ENCODE data around the gene FYB1. TPM values are rescaled to one million over a fixed set of nuclear protein-coding genes. Genes with fewer than 3 reads are reported as not detected.

Gene FYB1
- total RNA-seq, 1 experiment from 2014 or later, result 0.42 TPM

DNA sequence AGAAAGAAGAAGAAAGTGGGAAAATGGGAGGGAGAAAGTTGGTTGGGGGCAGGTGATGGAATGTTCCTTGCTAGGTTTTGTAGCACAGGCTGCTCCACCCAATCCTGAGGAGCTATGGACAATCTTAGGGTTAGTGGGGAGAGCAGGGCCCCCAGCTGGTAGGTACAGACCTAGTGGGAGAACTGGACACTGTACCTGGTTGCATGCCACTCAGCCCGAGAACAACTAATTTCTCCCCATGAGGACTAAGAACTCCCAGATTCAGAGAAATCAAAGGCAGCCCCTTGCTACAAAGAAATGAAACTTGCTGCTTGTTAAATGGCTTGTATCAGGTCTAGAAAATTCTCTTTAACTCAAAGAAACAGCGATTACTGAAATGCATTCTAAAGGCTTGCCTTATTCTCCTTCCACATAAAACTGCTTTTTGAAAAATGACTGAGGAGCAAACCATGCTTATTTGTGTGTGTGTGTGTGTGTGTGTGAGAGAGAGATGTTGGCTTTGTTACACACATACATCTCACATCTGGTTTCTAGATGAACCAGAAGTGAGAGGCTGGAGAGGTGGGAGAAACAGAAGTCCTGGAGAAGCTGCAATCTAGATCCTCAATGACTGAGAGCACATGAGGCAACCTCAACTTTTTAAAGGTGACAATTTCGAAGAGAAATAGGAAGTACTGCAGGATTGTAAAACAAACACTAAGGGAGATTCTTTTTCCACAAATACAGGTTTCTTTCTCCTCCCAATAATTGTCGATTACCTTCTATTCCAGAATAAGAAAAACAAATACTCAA is 28.9 kb downstream of the FYB1 start:
- BruUV-seq (replicated peaks), result no TSS peak
- TF ChIP-seq JUND (IDR thresholded peaks at IDR 0.05) (no peak), SRF (IDR thresholded peaks at IDR 0.05; ENCODE audit: low read depth) (no peak), ZFX (IDR thresholded peaks at IDR 0.05) (no peak), ZBTB33 (IDR thresholded peaks at IDR 0.05; ENCODE audit: extremely low read depth, insufficient replicate concordance, low read length) (no peak)
- ChIA-PET RAD21 (ENCODE audit: low non-redundant PET in 1 of 2, low total read pairs in 2 of 2, uncharacterized antibody in 2 of 2, unreplicated experiment in 2 of 2) (no interaction called here), POLR2A (no interaction called here), CTCF (interaction anchor here (0.6 kb wide), 1 partner anchor 11 kb away, joined by 4 read pairs; no protein-coding TSS in a partner anchor)
- Histone ChIP-seq H3K9me3 (ENCODE audit: control insufficient read depth in 1 of 2, insufficient read depth in 1 of 2, low read depth in 1 of 2, low read length in 2 of 2) (no peaks in the 10 kb centered on the region), H3K4me1 (ENCODE audit: control insufficient read depth in 1 of 2, insufficient read depth in 2 of 2, low read length in 2 of 2) (no peaks in the 10 kb centered on the region), H3K27me3 (ENCODE audit: insufficient read depth, low read length) (no peaks in the 10 kb centered on the region), H3K36me3 (ENCODE audit: control insufficient read depth in 1 of 2, insufficient read depth in 2 of 2, low read length in 2 of 2) (no peaks in the 10 kb centered on the region), H4K20me1 (ENCODE audit: insufficient read depth) (no peaks in the 10 kb centered on the region), H3K79me2 (ENCODE audit: insufficient read depth, low read length) (no peaks in the 10 kb centered on the region), H3K9me2 (ENCODE audit: insufficient read depth) (no peaks in the 10 kb centered on the region), H3K4me3 (replicated peaks in 1 of 2; ENCODE audit: low read depth in 1 of 2, low read length in 2 of 2) (no peak overlapping the region), H3K27ac (ENCODE audit: low read depth, low read length) (no peak overlapping the region), H3K9ac (ENCODE audit: low read length) (no peak overlapping the region), H2AFZ (ENCODE audit: low read depth, low read length, poor library complexity, severe bottlenecking) (no peak overlapping the region), H3K4me2 (ENCODE audit: low read length) (no peak overlapping the region)
- ATAC-seq (no peak; the same call in 1 of the 2 replicates), DNase-seq (ENCODE audit: low read depth, low spot score) (no peak)
- intact Hi-C loops (cut with micrococcal nuclease), result no loop called here

DNA sequence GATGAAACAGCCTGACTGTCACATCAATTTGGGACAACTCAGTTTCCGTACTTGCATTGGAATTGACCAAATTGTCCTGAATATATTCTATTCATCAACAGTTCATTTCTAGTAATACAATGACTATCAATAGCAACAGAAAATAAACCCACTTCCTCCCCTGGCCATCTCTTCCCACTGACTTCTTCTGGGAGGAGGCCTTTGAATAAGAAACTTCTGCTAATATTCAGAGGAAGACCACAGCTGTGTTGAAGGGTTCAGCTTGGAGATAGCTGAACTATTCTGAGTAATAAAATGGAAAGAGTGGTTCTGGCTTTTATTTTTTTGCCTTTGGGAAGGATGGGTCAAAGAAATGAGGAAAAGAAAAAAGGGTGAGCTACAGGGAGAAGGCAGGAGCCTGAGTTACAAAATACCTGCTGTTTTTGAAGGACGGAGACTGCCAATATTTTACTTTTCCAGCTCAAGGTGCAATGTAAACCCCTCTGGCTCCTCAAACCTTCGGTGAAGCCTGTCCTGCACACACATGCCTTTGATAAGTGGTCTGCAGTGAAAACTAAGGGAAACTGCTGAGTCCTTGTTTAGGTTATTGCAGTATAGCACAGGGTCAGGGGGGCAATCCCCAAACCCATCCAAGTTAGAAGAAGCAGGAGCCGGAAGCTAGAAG is 29.9 kb downstream of the FYB1 start:
- Histone ChIP-seq H3K27ac (ENCODE audit: low read depth, low read length) (no peak overlapping the region), H3K36me3 (ENCODE audit: control insufficient read depth in 1 of 2, insufficient read depth in 2 of 2, low read length in 2 of 2) (no peaks in the 10 kb centered on the region), H3K4me1 (ENCODE audit: control insufficient read depth in 1 of 2, insufficient read depth in 2 of 2, low read length in 2 of 2) (no peaks in the 10 kb centered on the region), H3K9me2 (ENCODE audit: insufficient read depth) (no peaks in the 10 kb centered on the region), H4K20me1 (ENCODE audit: insufficient read depth) (no peaks in the 10 kb centered on the region), H3K9me3 (ENCODE audit: control insufficient read depth in 1 of 2, insufficient read depth in 1 of 2, low read depth in 1 of 2, low read length in 2 of 2) (no peaks in the 10 kb centered on the region), H3K4me3 (replicated peaks in 1 of 2; ENCODE audit: low read depth in 1 of 2, low read length in 2 of 2) (no peak overlapping the region), H3K27me3 (ENCODE audit: insufficient read depth, low read length) (no peaks in the 10 kb centered on the region), H2AFZ (ENCODE audit: low read depth, low read length, poor library complexity, severe bottlenecking) (no peak overlapping the region), H3K4me2 (ENCODE audit: low read length) (no peak overlapping the region), H3K79me2 (ENCODE audit: insufficient read depth, low read length) (no peaks in the 10 kb centered on the region), H3K9ac (ENCODE audit: low read length) (no peak overlapping the region)
- POLR2A ChIA-PET, result no interaction called here
- CTCF ChIA-PET, result no interaction called here
- intact Hi-C loops (cut with micrococcal nuclease), result no loop called here
- ATAC-seq (no peak), DNase-seq (ENCODE audit: low read depth, low spot score) (no peak)
- TF ChIP-seq EZH2 (IDR thresholded peaks at IDR 0.05) (no peak), CEBPB (IDR thresholded peaks at IDR 0.05; ENCODE audit: low read depth) (no peak), YY1 (IDR thresholded peaks at IDR 0.05; ENCODE audit: extremely low read depth, insufficient replicate concordance, low read depth, low read length) (no peak), SRF (IDR thresholded peaks at IDR 0.05; ENCODE audit: low read depth) (no peak)
- TF ChIP-seq, protein P1, sequence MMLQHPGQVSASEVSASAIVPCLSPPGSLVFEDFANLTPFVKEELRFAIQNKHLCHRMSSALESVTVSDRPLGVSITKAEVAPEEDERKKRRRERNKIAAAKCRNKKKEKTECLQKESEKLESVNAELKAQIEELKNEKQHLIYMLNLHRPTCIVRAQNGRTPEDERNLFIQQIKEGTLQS (IDR thresholded peaks at IDR 0.05), result no peak
- RAD21 ChIA-PET (ENCODE audit: low non-redundant PET in 1 of 2, low total read pairs in 2 of 2, uncharacterized antibody in 2 of 2, unreplicated experiment in 2 of 2), result no interaction called here
- no TSS peak for BruUV-seq (replicated peaks)

Measured in HCT116 (cell line).